Measurements from ENCODE around the gene KCNC1.

Gene KCNC1

DNA sequence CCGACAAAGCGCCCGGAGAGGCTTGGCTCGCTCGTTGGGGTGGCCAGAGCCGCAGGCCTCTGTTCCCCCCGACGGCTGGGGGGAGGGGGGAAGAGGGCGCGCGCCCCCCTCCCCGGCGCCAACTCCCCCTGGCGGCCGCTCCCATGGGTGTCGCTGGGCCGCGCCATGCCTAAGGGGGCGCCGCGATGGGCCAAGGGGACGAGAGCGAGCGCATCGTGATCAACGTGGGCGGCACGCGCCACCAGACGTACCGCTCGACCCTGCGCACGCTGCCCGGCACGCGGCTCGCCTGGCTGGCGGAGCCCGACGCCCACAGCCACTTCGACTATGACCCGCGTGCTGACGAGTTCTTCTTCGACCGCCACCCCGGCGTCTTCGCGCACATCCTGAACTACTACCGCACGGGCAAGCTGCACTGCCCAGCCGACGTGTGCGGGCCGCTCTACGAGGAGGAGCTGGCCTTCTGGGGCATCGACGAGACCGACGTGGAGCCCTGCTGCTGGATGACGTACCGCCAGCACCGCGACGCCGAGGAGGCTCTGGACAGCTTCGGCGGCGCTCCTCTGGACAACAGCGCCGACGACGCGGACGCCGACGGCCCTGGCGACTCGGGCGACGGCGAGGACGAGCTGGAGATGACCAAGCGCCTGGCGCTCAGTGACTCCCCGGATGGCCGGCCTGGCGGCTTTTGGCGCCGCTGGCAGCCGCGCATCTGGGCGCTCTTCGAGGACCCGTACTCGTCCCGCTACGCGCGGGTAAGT is 1.4 kb downstream of the KCNC1 start:
- H3K27ac ChIP-seq = no peak overlapping the region
- no peak overlapping the region for H3K4me3 ChIP-seq (ENCODE audit: low read depth, low read length)

DNA sequence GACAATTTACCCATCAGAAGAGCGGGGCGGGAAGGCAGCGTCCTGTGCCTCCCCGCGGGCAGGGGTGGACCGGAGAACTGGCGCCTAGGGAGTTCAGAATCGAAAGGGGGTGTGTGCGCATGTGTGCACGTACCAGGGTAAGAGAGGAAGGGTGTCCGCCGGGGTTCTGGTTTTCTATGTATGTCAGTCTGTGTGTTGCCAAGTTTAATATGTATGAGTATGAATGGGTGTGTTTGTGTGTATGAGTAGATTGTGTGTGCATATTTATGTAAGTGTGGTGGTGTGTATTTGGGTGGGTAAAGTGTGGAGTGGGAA is 2.0 kb downstream of the KCNC1 start:
- Histone ChIP-seq H3K4me2 (ENCODE audit: low read length) (no peak overlapping the region), H3K27ac (no peak overlapping the region), H3K79me2 (no peaks in the 10 kb centered on the region), H3K36me3 (ENCODE audit: control insufficient read depth, insufficient read depth, low read length) (no peaks in the 10 kb centered on the region), H3K9me3 (ENCODE audit: control insufficient read depth, low read length) (no peaks in the 10 kb centered on the region), H3K9ac (no peak overlapping the region), H3K4me3 (ENCODE audit: low read depth, low read length) (no peak overlapping the region), H3K4me1 (no peaks in the 10 kb centered on the region), H3K27me3 (ENCODE audit: control insufficient read depth, insufficient read depth, low read length) (no peaks in the 10 kb centered on the region), H2AFZ (peak overlapping the region; percentile 64)
- TF ChIP-seq, protein P1, sequence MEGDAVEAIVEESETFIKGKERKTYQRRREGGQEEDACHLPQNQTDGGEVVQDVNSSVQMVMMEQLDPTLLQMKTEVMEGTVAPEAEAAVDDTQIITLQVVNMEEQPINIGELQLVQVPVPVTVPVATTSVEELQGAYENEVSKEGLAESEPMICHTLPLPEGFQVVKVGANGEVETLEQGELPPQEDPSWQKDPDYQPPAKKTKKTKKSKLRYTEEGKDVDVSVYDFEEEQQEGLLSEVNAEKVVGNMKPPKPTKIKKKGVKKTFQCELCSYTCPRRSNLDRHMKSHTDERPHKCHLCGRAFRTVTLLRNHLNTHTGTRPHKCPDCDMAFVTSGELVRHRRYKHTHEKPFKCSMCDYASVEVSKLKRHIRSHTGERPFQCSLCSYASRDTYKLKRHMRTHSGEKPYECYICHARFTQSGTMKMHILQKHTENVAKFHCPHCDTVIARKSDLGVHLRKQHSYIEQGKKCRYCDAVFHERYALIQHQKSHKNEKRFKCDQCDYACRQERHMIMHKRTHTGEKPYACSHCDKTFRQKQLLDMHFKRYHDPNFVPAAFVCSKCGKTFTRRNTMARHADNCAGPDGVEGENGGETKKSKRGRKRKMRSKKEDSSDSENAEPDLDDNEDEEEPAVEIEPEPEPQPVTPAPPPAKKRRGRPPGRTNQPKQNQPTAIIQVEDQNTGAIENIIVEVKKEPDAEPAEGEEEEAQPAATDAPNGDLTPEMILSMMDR (IDR thresholded peaks at IDR 0.05) = no peak

More for the DNA sequence above, 1.4 kb downstream of the KCNC1 start:
- TF ChIP-seq, protein P1 (IDR thresholded peaks at IDR 0.05) = peak; percentile 28
- no peak overlapping the region for H3K9ac ChIP-seq
- H3K36me3 ChIP-seq (ENCODE audit: control insufficient read depth, insufficient read depth, low read length) = no peaks in the 10 kb centered on the region
- no peak overlapping the region for H3K4me2 ChIP-seq (ENCODE audit: low read length)
- no peaks in the 10 kb centered on the region for H3K27me3 ChIP-seq (ENCODE audit: control insufficient read depth, insufficient read depth, low read length)
- no peaks in the 10 kb centered on the region for H3K79me2 ChIP-seq
- H3K9me3 ChIP-seq (ENCODE audit: control insufficient read depth, low read length) = no peaks in the 10 kb centered on the region
- H3K4me1 ChIP-seq = no peaks in the 10 kb centered on the region
- H2AFZ ChIP-seq = peak overlapping the region; percentile 64

DNA sequence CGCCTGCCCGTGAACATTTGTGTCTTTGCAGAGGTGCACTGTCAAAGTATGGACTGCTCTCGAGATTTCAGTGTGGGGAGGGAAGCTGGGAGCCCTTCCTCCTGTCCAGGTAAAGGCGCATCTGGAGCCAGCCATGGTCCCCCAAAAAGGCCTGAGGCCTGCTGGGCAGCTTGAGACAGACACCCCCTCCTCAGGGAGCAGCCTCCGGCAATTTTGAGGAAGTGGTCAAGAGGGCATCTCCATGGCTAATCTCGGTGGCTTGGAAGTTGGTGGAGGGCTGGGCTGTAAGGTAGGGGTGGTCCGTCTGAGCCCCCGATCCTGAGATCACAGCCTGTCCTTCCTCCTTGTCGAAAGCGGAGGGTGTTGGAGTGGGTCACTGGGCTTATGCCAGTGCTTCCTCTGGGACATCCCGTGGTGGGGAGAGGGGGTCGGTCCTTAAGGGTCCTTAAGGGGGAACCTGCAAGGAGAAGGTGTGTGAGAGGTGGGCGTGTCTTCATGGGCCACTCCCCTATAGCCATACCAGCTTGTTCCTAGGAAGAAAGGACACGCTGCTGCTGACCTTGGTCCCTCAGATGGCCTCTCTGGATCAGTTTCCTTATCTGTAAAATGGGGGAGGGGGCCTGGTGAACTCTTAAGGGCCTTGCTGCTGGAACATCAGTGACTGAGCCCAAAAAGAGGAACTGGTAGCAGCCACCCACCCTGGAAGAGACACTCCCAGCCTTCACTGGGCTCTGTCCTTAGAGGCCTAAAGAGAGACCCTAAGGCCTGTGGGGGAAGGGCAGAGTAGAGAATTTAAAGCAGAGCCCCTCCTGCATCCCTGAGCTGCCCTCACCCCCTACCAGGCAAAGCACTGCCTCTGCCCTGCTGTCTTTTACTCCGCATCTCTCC is 2.6 kb downstream of the KCNC1 start:
- no peaks in the 10 kb centered on the region for H3K36me3 ChIP-seq (ENCODE audit: control insufficient read depth, insufficient read depth, low read length)
- H3K79me2 ChIP-seq = no peaks in the 10 kb centered on the region
- H3K4me1 ChIP-seq = no peaks in the 10 kb centered on the region
- TF ChIP-seq, protein P1 (IDR thresholded peaks at IDR 0.05) = no peak
- no peak overlapping the region for H3K9ac ChIP-seq
- H2AFZ ChIP-seq = no peak overlapping the region
- no peaks in the 10 kb centered on the region for H3K9me3 ChIP-seq (ENCODE audit: control insufficient read depth, low read length)
- H3K27ac ChIP-seq = no peak overlapping the region
- no peak overlapping the region for H3K4me3 ChIP-seq (ENCODE audit: low read depth, low read length)
- no peaks in the 10 kb centered on the region for H3K27me3 ChIP-seq (ENCODE audit: control insufficient read depth, insufficient read depth, low read length)
- H3K4me2 ChIP-seq (ENCODE audit: low read length) = no peak overlapping the region

DNA sequence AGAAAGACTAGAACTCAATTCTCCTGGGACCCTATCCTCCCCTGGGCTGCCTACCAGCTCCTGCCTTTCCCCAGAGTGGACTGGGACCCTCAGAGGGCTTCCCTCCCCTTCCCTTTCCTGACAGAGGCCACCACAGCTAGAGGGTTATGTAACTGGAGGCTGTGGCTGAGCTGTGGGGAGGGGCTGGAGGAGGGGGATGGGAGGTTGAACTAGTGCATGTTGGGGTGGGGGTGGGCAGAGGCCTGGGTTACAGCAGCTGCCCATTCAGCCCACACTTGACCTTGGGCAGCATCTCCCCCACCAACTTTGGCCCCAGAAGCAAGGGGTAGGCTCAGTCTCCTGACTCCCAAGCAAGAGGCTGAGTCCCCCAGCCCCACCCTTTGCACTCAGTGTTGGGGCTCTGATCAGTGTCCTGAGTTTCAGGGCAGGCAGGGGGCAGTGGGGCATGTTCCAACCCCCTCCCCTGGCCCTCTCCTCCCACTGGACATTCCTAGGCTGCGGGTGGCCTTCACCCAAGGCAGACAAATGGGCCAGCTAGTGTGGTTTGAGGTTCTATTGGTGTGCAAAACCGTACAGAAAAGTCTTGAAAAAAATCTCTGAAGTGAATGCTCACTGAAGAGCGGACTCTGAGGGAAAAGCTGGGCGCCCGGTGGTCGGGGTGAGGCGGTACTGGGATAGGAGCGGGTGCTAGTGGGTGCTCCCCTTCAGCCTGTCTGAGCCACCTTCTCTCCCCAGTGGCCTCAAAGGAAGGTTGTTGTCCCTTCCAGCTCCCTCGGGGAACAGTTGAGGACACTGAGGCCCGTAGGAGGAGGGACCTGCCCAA is 3.8 kb downstream of the KCNC1 start:
- no peaks in the 10 kb centered on the region for H3K27me3 ChIP-seq (ENCODE audit: control insufficient read depth, insufficient read depth, low read length)
- no peaks in the 10 kb centered on the region for H3K4me1 ChIP-seq
- H3K79me2 ChIP-seq = no peaks in the 10 kb centered on the region
- H3K4me3 ChIP-seq (ENCODE audit: low read depth, low read length) = no peak overlapping the region
- no peaks in the 10 kb centered on the region for H3K9me3 ChIP-seq (ENCODE audit: control insufficient read depth, low read length)
- H3K9ac ChIP-seq = no peak overlapping the region
- H3K4me2 ChIP-seq (ENCODE audit: low read length) = no peak overlapping the region
- H3K27ac ChIP-seq = no peak overlapping the region
- H2AFZ ChIP-seq = no peak overlapping the region
- TF ChIP-seq, protein P1 (IDR thresholded peaks at IDR 0.05) = no peak
- no peaks in the 10 kb centered on the region for H3K36me3 ChIP-seq (ENCODE audit: control insufficient read depth, insufficient read depth, low read length)
